ENCODE results near the gene FPGS. TPM values are rescaled to one million over a fixed set of nuclear protein-coding genes. Genes with fewer than 3 reads are reported as not detected.
A peak's percentile ranks its signal among the peaks of the same experiment; 100 is the strongest.
"Not testable (repeated sequence)": the region's sequence is repeated elsewhere in the genome, so short reads cannot be mapped to it uniquely, and the experiment has no call there.

Gene FPGS
- total RNA-seq, 1 experiment from 2014 or later = 49.0 TPM

GRCh38 chr9:127838375-127839078 lies 35.8 kb downstream of the FPGS start:
- Histone ChIP-seq H3K27ac (peak overlapping the region; percentile 79), H3K4me1 (replicated peaks) (peaks cover 44% of the 10 kb centered on the region), H3K36me3 (peaks cover 31% of the 10 kb centered on the region), H3K4me3 (no peak overlapping the region), H3K9me3 (replicated peaks) (no peaks in the 10 kb centered on the region), H3K27me3 (replicated peaks) (no peaks in the 10 kb centered on the region)
- peak; percentile 62 to 92 for DNase-seq (ENCODE audit: low read depth in 1 of 2, low spot score in 2 of 2)

GRCh38 chr9:127841087-127841835 lies 38.6 kb downstream of the FPGS start:
- Histone ChIP-seq H3K9me3 (replicated peaks) (no peaks in the 10 kb centered on the region), H3K27me3 (replicated peaks) (no peaks in the 10 kb centered on the region), H3K36me3 (peaks cover 27% of the 10 kb centered on the region), H3K27ac (no peak overlapping the region), H3K4me3 (no peak overlapping the region), H3K4me1 (replicated peaks) (peaks cover 31% of the 10 kb centered on the region)
- no peak for DNase-seq (ENCODE audit: low read depth in 1 of 2, low spot score in 2 of 2)

GRCh38 chr9:127844821-127845359 lies 42.2 kb downstream of the FPGS start:
- no peaks in the 10 kb centered on the region for H3K27me3 ChIP-seq (replicated peaks)
- H3K9me3 ChIP-seq (replicated peaks) = peaks cover 9% of the 10 kb centered on the region
- H3K36me3 ChIP-seq = peaks cover 25% of the 10 kb centered on the region
- no peak for DNase-seq (ENCODE audit: low read depth in 1 of 2, low spot score in 2 of 2)
- no peak overlapping the region for H3K27ac ChIP-seq
- H3K4me1 ChIP-seq (replicated peaks) = no peaks in the 10 kb centered on the region; the same call in 1 of the 2 replicates
- no peak overlapping the region for H3K4me3 ChIP-seq

- H3K27me3 ChIP-seq (replicated peaks); H3K4me1 ChIP-seq (replicated peaks): not testable (repeated sequence)
Observed at GRCh38 chr9:127845619-127846018, 42.9 kb downstream of the FPGS start.

GRCh38 chr9:127846443-127847177 lies 43.9 kb downstream of the FPGS start:
- DNase-seq (ENCODE audit: low read depth in 1 of 2, low spot score in 2 of 2) = no peak

More at GRCh38 chr9:127845619-127846018, 42.9 kb downstream of the FPGS start:
- H3K36me3 ChIP-seq = peaks cover 25% of the 10 kb centered on the region
- H3K9me3 ChIP-seq (replicated peaks); DNase-seq (ENCODE audit: low read depth in 1 of 2, low spot score in 2 of 2); H3K4me3 ChIP-seq; H3K27ac ChIP-seq: not testable (repeated sequence)

GRCh38 chr9:127847178-127847510 lies 44.5 kb downstream of the FPGS start:
- H3K27me3 ChIP-seq (replicated peaks) = no peaks in the 10 kb centered on the region
- H3K27ac ChIP-seq = no peak overlapping the region
- H3K9me3 ChIP-seq (replicated peaks) = peaks cover 9% of the 10 kb centered on the region
- no peak overlapping the region for H3K4me3 ChIP-seq
- DNase-seq (ENCODE audit: low read depth in 1 of 2, low spot score in 2 of 2) = no peak
- no peaks in the 10 kb centered on the region; the same call in 1 of the 2 replicates for H3K4me1 ChIP-seq (replicated peaks)
- peaks cover 30% of the 10 kb centered on the region for H3K36me3 ChIP-seq

More at GRCh38 chr9:127846443-127847177, 43.9 kb downstream of the FPGS start:
- Histone ChIP-seq H3K4me1 (replicated peaks) (no peaks in the 10 kb centered on the region; the same call in 1 of the 2 replicates), H3K9me3 (replicated peaks) (peaks cover 9% of the 10 kb centered on the region), H3K27me3 (replicated peaks) (no peaks in the 10 kb centered on the region), H3K36me3 (peaks cover 28% of the 10 kb centered on the region), H3K4me3 (no peak overlapping the region), H3K27ac (no peak overlapping the region)

- no peak overlapping the region for H3K4me3 ChIP-seq
- no peak overlapping the region for H3K27ac ChIP-seq
Observed at GRCh38 chr9:127847833-127848755, 45.4 kb downstream of the FPGS start.

GRCh38 chr9:127848756-127849504 lies 46.2 kb downstream of the FPGS start:
- H3K9me3 ChIP-seq (replicated peaks) = peaks cover 9% of the 10 kb centered on the region
- DNase-seq (ENCODE audit: low read depth in 1 of 2, low spot score in 2 of 2) = no peak
- H3K36me3 ChIP-seq = peaks cover 27% of the 10 kb centered on the region

More at GRCh38 chr9:127847833-127848755, 45.4 kb downstream of the FPGS start:
- no peak for DNase-seq (ENCODE audit: low read depth in 1 of 2, low spot score in 2 of 2)
- Histone ChIP-seq H3K27me3 (replicated peaks) (no peaks in the 10 kb centered on the region), H3K36me3 (peaks cover 29% of the 10 kb centered on the region), H3K9me3 (replicated peaks) (peaks cover 9% of the 10 kb centered on the region), H3K4me1 (replicated peaks) (peaks cover 4% of the 10 kb centered on the region)

GRCh38 chr9:127850286-127850830 lies 47.7 kb downstream of the FPGS start:
- Histone ChIP-seq H3K27me3 (replicated peaks) (no peaks in the 10 kb centered on the region), H3K4me1 (replicated peaks) (peaks cover 22% of the 10 kb centered on the region), H3K4me3 (no peak overlapping the region), H3K27ac (no peak overlapping the region), H3K36me3 (peaks cover 27% of the 10 kb centered on the region), H3K9me3 (replicated peaks) (peaks cover 9% of the 10 kb centered on the region)
- DNase-seq (ENCODE audit: low read depth in 1 of 2, low spot score in 2 of 2) = no peak

More at GRCh38 chr9:127848756-127849504, 46.2 kb downstream of the FPGS start:
- Histone ChIP-seq H3K27ac (no peak overlapping the region), H3K27me3 (replicated peaks) (no peaks in the 10 kb centered on the region), H3K4me1 (replicated peaks) (peaks cover 12% of the 10 kb centered on the region), H3K4me3 (no peak overlapping the region)

- no peak overlapping the region for H3K4me3 ChIP-seq
- DNase-seq (ENCODE audit: low read depth in 1 of 2, low spot score in 2 of 2) = no peak
- H3K36me3 ChIP-seq = peaks cover 27% of the 10 kb centered on the region
- peaks cover 27% of the 10 kb centered on the region for H3K4me1 ChIP-seq (replicated peaks)
- no peak overlapping the region for H3K27ac ChIP-seq
- H3K27me3 ChIP-seq (replicated peaks) = no peaks in the 10 kb centered on the region
- peaks cover 9% of the 10 kb centered on the region for H3K9me3 ChIP-seq (replicated peaks)
Observed at GRCh38 chr9:127852829-127853228, 50.1 kb downstream of the FPGS start.

- Histone ChIP-seq H3K4me1 (replicated peaks) (peaks cover 35% of the 10 kb centered on the region), H3K36me3 (peaks cover 24% of the 10 kb centered on the region), H3K27me3 (replicated peaks) (no peaks in the 10 kb centered on the region), H3K4me3 (peak overlapping the region; percentile 55), H3K27ac (peak overlapping the region; percentile 57), H3K9me3 (replicated peaks) (peaks cover 9% of the 10 kb centered on the region)
- DNase-seq (ENCODE audit: low read depth in 1 of 2, low spot score in 2 of 2) = no peak
Observed at GRCh38 chr9:127853312-127854183, 50.9 kb downstream of the FPGS start.
